Smooth muscle cell (in vitro differentiated cells): ENCODE results near the gene MLEC. TPM values are rescaled to one million over a fixed set of nuclear protein-coding genes. Genes with fewer than 3 reads are reported as not detected.

Experiments used
- DNase-seq: peaks from one replicate; lab custom pipeline; 2025; ENCODE audit not compliant: unreplicated experiment; lab: John Stamatoyannopoulos, UW
- H2AFZ ChIP-seq: fragments of 200-600 bp; sonication (generic); 2 replicates; pipeline ENCODE4 v1.6.0; 2016; ENCODE audit warnings: antibody characterized with exemption, low read depth, mild to moderate bottlenecking
- H3F3A ChIP-seq: fragments of 200-600 bp; sonication (generic); 2 replicates; pipeline ENCODE4 v1.6.0; 2017; ENCODE audit warnings: antibody characterized with exemption, low read depth
- H3K27ac ChIP-seq: fragments of 200-600 bp; sonication (generic); 2 replicates; pipeline ENCODE4 v1.5.1; 2016; ENCODE audit warnings: low read depth, mild to moderate bottlenecking
- H3K27me3 ChIP-seq: fragments of 200-600 bp; sonication (generic); 2 replicates; pipeline ENCODE4 v1.6.1; 2016; ENCODE audit warnings: low read depth, mild to moderate bottlenecking
- H3K36me3 ChIP-seq: fragments of 200-600 bp; sonication (generic); 2 replicates; pipeline ENCODE4 v1.5.1; 2016; ENCODE audit warnings: low read depth
- H3K4me1 ChIP-seq: fragments of 200-600 bp; sonication (generic); 2 replicates; pipeline ENCODE4 v1.5.1; 2016; ENCODE audit warnings: low read depth
- H3K4me2 ChIP-seq: fragments of 200-600 bp; sonication (generic); 2 replicates; pipeline ENCODE4 v1.6.0; 2016; ENCODE audit warnings: mild to moderate bottlenecking
- H3K4me3 ChIP-seq: fragments of 200-600 bp; sonication (generic); 2 replicates; pipeline ENCODE4 v1.5.1; 2016; ENCODE audit warnings: mild to moderate bottlenecking
- H3K79me2 ChIP-seq: fragments of 200-600 bp; sonication (generic); 2 replicates; pipeline ENCODE4 v1.6.0; 2016; ENCODE audit warnings: low read depth, mild to moderate bottlenecking
- H3K9ac ChIP-seq: fragments of 200-600 bp; sonication (generic); 2 replicates; pipeline ENCODE4 v1.6.0; 2016; ENCODE audit warnings: low read depth
- H3K9me3 ChIP-seq: fragments of 200-600 bp; sonication (generic); replicated peaks from 2 replicates; pipeline ENCODE4 v1.5.1; 2016; ENCODE audit warnings: low read depth
- H4K20me1 ChIP-seq: fragments of 200-600 bp; sonication (generic); 2 replicates; pipeline ENCODE4 v1.6.0; 2016; ENCODE audit warnings: low read depth
- WGBS: methylation state at CpG from one replicate; pipeline ENCODE4 v1.1.7; 2016; ENCODE audit warnings: low lambda C conversion rate; 5-methylcytosine and 5-hydroxymethylcytosine counted together
- polyA plus RNA-seq: library from polyadenylated mRNA; unstranded; fragments of >200 nt; fragmentation: Nextera tagmentation; extraction: Ambion mirVana; gene quantifications from 2 replicates; pipeline ENCODE4 v1.2.1, GENCODE V29; 2016
- total RNA-seq: library from RNA; depleted of rRNA; stranded (reverse); fragments of >200 nt; gene quantifications from 2 replicates; pipeline ENCODE4 v1.2.3, GENCODE V29; 2014
- TF ChIP-seq, protein P1 (sequence below): fragments of 200-600 bp; sonication (generic); IDR thresholded peaks from 2 replicates; pipeline ENCODE4 v1.5.1; 2017; ENCODE audit warnings: borderline replicate concordance, mild to moderate bottlenecking, antibody characterized with exemption; ENCODE audit not compliant: insufficient read depth, poor library complexity, severe bottlenecking

The MLEC gene
- total and polyA plus RNA-seq, 2 experiments from 2014 or later, result 70.7 to 230 TPM

DNA sequence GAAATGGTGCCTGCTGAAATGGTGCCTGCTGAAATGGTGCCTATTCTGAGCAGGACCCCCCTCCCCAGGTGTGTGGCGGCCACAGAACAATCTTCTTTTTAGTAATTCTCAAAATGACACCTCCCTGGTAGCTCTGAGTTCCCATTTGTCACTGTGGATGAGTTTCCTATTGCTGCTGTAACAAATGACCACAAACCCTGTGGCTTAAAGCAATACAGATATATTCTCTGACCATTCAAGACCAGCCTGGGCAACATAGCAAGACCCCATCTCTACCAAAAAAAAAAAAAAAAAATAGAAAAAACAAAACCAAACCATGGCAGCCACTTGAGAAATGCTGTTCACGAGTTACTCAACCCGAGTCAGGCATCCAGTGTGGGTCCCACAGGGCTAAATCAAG lies 46.6 kb downstream of the MLEC start:
- no peak for DNase-seq
- Histone ChIP-seq H3K79me2 (no peaks in the 10 kb centered on the region), H3K4me3 (no peak overlapping the region), H3F3A (no peaks in the 10 kb centered on the region), H3K4me2 (no peak overlapping the region), H3K9me3 (no peaks in the 10 kb centered on the region), H4K20me1 (no peaks in the 10 kb centered on the region), H3K27me3 (no peaks in the 10 kb centered on the region), H3K9ac (no peak overlapping the region), H3K36me3 (no peaks in the 10 kb centered on the region), H3K27ac (no peak overlapping the region), H3K4me1 (no peaks in the 10 kb centered on the region), H2AFZ (no peak overlapping the region)
- 92% methylated on average over 3 of the region's 3 CpGs for WGBS
- TF ChIP-seq, protein P1, sequence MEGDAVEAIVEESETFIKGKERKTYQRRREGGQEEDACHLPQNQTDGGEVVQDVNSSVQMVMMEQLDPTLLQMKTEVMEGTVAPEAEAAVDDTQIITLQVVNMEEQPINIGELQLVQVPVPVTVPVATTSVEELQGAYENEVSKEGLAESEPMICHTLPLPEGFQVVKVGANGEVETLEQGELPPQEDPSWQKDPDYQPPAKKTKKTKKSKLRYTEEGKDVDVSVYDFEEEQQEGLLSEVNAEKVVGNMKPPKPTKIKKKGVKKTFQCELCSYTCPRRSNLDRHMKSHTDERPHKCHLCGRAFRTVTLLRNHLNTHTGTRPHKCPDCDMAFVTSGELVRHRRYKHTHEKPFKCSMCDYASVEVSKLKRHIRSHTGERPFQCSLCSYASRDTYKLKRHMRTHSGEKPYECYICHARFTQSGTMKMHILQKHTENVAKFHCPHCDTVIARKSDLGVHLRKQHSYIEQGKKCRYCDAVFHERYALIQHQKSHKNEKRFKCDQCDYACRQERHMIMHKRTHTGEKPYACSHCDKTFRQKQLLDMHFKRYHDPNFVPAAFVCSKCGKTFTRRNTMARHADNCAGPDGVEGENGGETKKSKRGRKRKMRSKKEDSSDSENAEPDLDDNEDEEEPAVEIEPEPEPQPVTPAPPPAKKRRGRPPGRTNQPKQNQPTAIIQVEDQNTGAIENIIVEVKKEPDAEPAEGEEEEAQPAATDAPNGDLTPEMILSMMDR, result no peak

GRCh38 chr12:120734210-120734609 lies 47.3 kb downstream of the MLEC start:
- Histone ChIP-seq H3K36me3 (no peaks in the 10 kb centered on the region), H3K79me2 (no peaks in the 10 kb centered on the region), H3K4me3 (no peak overlapping the region), H4K20me1 (no peaks in the 10 kb centered on the region), H3K27me3 (no peaks in the 10 kb centered on the region), H3K9me3 (no peaks in the 10 kb centered on the region), H3F3A (no peaks in the 10 kb centered on the region), H3K9ac (no peak overlapping the region), H3K4me1 (no peaks in the 10 kb centered on the region), H3K4me2 (no peak overlapping the region), H3K27ac (no peak overlapping the region), H2AFZ (no peak overlapping the region)
- no peak for DNase-seq
- TF ChIP-seq, protein P1, result no peak
- WGBS, result 98% methylated on average over 10 of the region's 10 CpGs

- H3K27ac ChIP-seq, result no peak overlapping the region
- H2AFZ ChIP-seq, result no peak overlapping the region
- H3K4me1 ChIP-seq, result no peaks in the 10 kb centered on the region
- H3F3A ChIP-seq, result no peaks in the 10 kb centered on the region
- no peak overlapping the region for H3K4me3 ChIP-seq
- no peaks in the 10 kb centered on the region for H4K20me1 ChIP-seq
- H3K27me3 ChIP-seq, result no peaks in the 10 kb centered on the region
- no peaks in the 10 kb centered on the region for H3K9me3 ChIP-seq
- H3K79me2 ChIP-seq, result no peaks in the 10 kb centered on the region
- 92% methylated on average over 3 of the region's 3 CpGs for WGBS
- TF ChIP-seq, protein P1, result no peak
- H3K36me3 ChIP-seq, result no peaks in the 10 kb centered on the region
- no peak overlapping the region for H3K9ac ChIP-seq
- DNase-seq, result no peak
- no peak overlapping the region for H3K4me2 ChIP-seq
These were observed 48.2 kb downstream of the MLEC start for GRCh38 chr12:120735181-120735580.
